B cell (primary cell): ENCODE measurements around the gene TMEM222. TPM values are rescaled to one million over a fixed set of nuclear protein-coding genes. Genes with fewer than 3 reads are reported as not detected.

ENCODE experiments used
- ATAC-seq: fragments of 200-7000 bp; cut with Tn5 transposase; one replicate; pipeline ENCODE4 v1.10.0; 2021; ENCODE audit warnings: low read depth, mild to moderate bottlenecking, moderate number of reproducible peaks, moderate library complexity
- CTCF ChIA-PET: fragments of 350-600 bp; sonication (Branson Sonifier 250); formaldehyde crosslinking; loops from one replicate; lab custom pipeline; 2021; ENCODE audit warnings: antibody characterized with exemption, inconsistent platforms; lab: Charles Lee
- POLR2A ChIA-PET: fragments of 350-600 bp; sonication (Branson Sonifier 250); formaldehyde crosslinking; loops from one replicate; lab custom pipeline; 2021; ENCODE audit warnings: antibody characterized with exemption; lab: Charles Lee
- DNase-seq: peaks from one replicate; pipeline ENCODE4 v3.0.0; 2013
- H2AFZ ChIP-seq: 2 replicates; pipeline ENCODE4 v1.6.1; 2012; ENCODE audit warnings: mild to moderate bottlenecking, low read depth, low read length; ENCODE audit not compliant: insufficient read depth, poor library complexity, severe bottlenecking
- H3K27ac ChIP-seq, 2 donors: 1 replicate in 1 of 2; 2 replicates in 1 of 2; pipeline ENCODE4 v1.5.1; 2012 to 2013; ENCODE audit warnings: low read length in 2 of 2, mild to moderate bottlenecking in 2 of 2, moderate library complexity in 1 of 2
- H3K27me3 ChIP-seq, 4 experiments: fragments of 200-600 bp in 1 of 4; sonication (generic) in 1 of 4; replicated peaks in 1 of 4; 1 replicate in 2 of 4; 2 replicates in 2 of 4; pipeline versions ENCODE4 v1.6.1 to v1.7.0; 2013 to 2016; ENCODE audit warnings: low read length in 3 of 4, mild to moderate bottlenecking in 2 of 4, mixed read lengths in 1 of 4, moderate library complexity in 1 of 4; ENCODE audit not compliant: insufficient read depth in 4 of 4, control insufficient read depth in 3 of 4; ENCODE audit errors: control extremely low read depth in 1 of 4
- H3K36me3 ChIP-seq, 2 experiments: replicated peaks in 1 of 2; 1 replicate in 1 of 2; 2 replicates in 1 of 2; pipeline versions ENCODE4 v1.6.1 to v1.7.1; 2013; ENCODE audit warnings: low read length in 1 of 2; ENCODE audit not compliant: insufficient read depth in 2 of 2, control insufficient read depth in 1 of 2; ENCODE audit errors: control extremely low read depth in 1 of 2, extremely low read depth in 1 of 2
- H3K4me1 ChIP-seq, 2 donors: fragments of 200-600 bp in 1 of 2; sonication (generic) in 1 of 2; 1 replicate in 1 of 2; 2 replicates in 1 of 2; pipeline versions ENCODE4 v1.5.1 to v1.6.1; 2013 to 2017; ENCODE audit warnings: low read length in 2 of 2; ENCODE audit not compliant: control insufficient read depth in 2 of 2, insufficient read depth in 2 of 2
- H3K4me2 ChIP-seq: replicated peaks from 2 replicates; pipeline ENCODE3; 2012; ENCODE audit warnings: mild to moderate bottlenecking, low read depth, low read length; ENCODE audit not compliant: poor library complexity, severe bottlenecking
- H3K4me3 ChIP-seq, 5 experiments: fragments of 200-600 bp in 1 of 5; sonication (generic) in 1 of 5; 1 replicate in 3 of 5; 2 replicates in 2 of 5; pipeline versions ENCODE4 v1.5.1 to v1.7.0; 2011 to 2016; ENCODE audit warnings: low read length in 4 of 5, mild to moderate bottlenecking in 4 of 5, low read depth in 2 of 5, control low read depth in 1 of 5, moderate library complexity in 1 of 5; ENCODE audit not compliant: insufficient read depth in 1 of 5; ENCODE audit errors: control extremely low read depth in 1 of 5, extremely low read depth in 1 of 5
- H3K79me2 ChIP-seq: fragments of 200-600 bp; sonication (generic); one replicate; pipeline ENCODE4 v1.6.0; 2016; ENCODE audit warnings: low read length; ENCODE audit not compliant: control insufficient read depth, insufficient read depth
- H3K9ac ChIP-seq: fragments of 200-600 bp; sonication (generic); 2 replicates; pipeline ENCODE4 v1.6.1; 2017; ENCODE audit warnings: mild to moderate bottlenecking, low read length, moderate library complexity
- H3K9me3 ChIP-seq, 3 donors: one replicate each; pipeline versions ENCODE4 v1.6.1 to v1.7.1; 2013; ENCODE audit warnings: low read length in 2 of 3; ENCODE audit not compliant: control insufficient read depth in 2 of 3, insufficient read depth in 1 of 3; ENCODE audit errors: control extremely low read depth in 1 of 3
- H4K20me1 ChIP-seq: 2 replicates; pipeline ENCODE4 v1.6.0; 2012; ENCODE audit warnings: mild to moderate bottlenecking, low read length; ENCODE audit not compliant: insufficient read depth, control insufficient read depth, poor library complexity, severe bottlenecking
- H3K27ac Mint-ChIP-seq: one replicate; pipeline ENCODE4 v1.8.0; 2021; ENCODE audit warnings: mixed read lengths
- H3K27me3 Mint-ChIP-seq: one replicate; pipeline ENCODE4 v1.8.0; 2021; ENCODE audit warnings: mixed read lengths
- H3K4me1 Mint-ChIP-seq: one replicate; pipeline ENCODE4 v1.8.0; 2021; ENCODE audit warnings: mixed read lengths
- H3K4me3 Mint-ChIP-seq: one replicate; pipeline ENCODE4 v1.8.0; 2021; ENCODE audit warnings: mixed read lengths
- H3K9me3 Mint-ChIP-seq: one replicate; pipeline ENCODE4 v1.8.0; 2022; ENCODE audit warnings: mixed read lengths; ENCODE audit not compliant: insufficient read depth
- EZH2 ChIP-seq: IDR thresholded peaks from 2 replicates; pipeline ENCODE4 v1.6.1; 2012; ENCODE audit warnings: borderline replicate concordance, low read depth, mild to moderate bottlenecking, moderate library complexity, low read length; ENCODE audit not compliant: insufficient read depth, poor library complexity, severe bottlenecking
- WGBS: methylation state at CpG from one replicate; pipeline ENCODE4 v1.1.5; 2013; ENCODE audit warnings: missing lambda C conversion rate; ENCODE audit not compliant: insufficient coverage; 5-methylcytosine and 5-hydroxymethylcytosine counted together
- intact Hi-C: fragments of 100-400 bp; cut with micrococcal nuclease; formaldehyde crosslinking; loops from one replicate; pipeline ENCODE4 v1.10.0; 2022
- polyA plus RNA-seq: library from polyadenylated mRNA; depleted of rRNA; stranded (reverse); fragments of >200 nt; gene quantifications from 2 replicates; pipeline ENCODE4 v1.2.3, GENCODE V29; 2012
- total RNA-seq, 2 donors: library from RNA; stranded (reverse); fragments of 120-200 nt in 1 of 2; gene quantifications; 1 replicate in 1 of 2; 2 replicates in 1 of 2; pipeline versions ENCODE4 v1.2.3 to v1.2.4, GENCODE V29; 2013 to 2022
- TF ChIP-seq, protein P1 (sequence below): fragments of 200-600 bp; IDR thresholded peaks from one replicate; pipeline ENCODE4 v1.8.0; 2022; ENCODE audit warnings: antibody characterized with exemption, mild to moderate bottlenecking

TMEM222 gene
- total and polyA plus RNA-seq, 2 donors (not counting 1 experiment from before 2014, with no cell fraction given): 44.2 to 80.9 TPM

DNA sequence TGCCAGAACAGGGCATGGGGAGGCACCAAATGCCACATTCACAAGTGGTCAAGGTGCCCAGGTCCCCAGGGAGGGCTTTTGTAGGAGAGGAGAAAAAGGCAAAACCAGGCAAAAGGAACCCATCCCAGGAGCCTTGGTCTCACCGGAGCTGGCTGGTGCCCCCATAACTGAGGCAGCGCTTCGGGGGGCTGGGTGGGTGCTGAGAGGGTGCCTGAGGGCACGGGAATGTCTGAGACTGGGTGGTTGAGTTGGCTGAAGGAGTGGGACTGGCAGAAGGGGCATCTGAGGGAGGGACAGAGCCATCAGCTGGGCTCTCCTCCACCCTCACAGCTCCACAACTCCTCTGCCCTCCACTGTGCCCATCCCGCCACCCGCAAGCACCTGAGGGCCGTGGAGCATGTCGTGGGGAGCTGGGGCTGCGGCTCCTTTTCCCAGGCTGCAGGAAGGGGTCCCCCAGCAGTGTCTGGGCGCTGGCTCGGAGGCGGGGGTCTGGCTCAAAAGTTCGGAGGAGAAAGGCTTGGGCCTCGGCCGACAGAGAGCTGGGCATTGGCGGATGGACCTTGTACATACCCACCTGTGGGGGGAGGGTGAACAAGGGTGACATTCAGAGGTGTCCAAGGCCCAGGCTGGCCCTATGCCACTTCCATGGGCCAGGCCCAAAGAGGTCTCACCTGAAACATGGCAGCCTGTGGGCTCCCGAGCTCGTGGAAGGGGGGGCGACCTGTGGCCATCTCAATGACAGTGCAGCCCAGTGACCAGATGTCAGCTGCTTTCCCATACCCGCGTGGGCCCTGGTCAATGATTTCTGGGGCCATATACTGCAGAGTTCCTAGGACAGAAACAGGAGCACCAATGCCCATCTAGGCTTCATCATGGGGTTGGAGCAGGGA lies 36.3 kb downstream of the TMEM222 start:
- Mint-ChIP-seq H3K27me3 (no peaks in the 10 kb centered on the region), H3K4me3 (peak overlapping the region; percentile 92), H3K27ac (peak overlapping the region; percentile 72), H3K9me3 (no peaks in the 10 kb centered on the region), H3K4me1 (peaks cover 50% of the 10 kb centered on the region)
- DNase-seq (no peak), ATAC-seq (no peak)
- H3K9ac ChIP-seq: no peak overlapping the region
- TF ChIP-seq, protein P1, sequence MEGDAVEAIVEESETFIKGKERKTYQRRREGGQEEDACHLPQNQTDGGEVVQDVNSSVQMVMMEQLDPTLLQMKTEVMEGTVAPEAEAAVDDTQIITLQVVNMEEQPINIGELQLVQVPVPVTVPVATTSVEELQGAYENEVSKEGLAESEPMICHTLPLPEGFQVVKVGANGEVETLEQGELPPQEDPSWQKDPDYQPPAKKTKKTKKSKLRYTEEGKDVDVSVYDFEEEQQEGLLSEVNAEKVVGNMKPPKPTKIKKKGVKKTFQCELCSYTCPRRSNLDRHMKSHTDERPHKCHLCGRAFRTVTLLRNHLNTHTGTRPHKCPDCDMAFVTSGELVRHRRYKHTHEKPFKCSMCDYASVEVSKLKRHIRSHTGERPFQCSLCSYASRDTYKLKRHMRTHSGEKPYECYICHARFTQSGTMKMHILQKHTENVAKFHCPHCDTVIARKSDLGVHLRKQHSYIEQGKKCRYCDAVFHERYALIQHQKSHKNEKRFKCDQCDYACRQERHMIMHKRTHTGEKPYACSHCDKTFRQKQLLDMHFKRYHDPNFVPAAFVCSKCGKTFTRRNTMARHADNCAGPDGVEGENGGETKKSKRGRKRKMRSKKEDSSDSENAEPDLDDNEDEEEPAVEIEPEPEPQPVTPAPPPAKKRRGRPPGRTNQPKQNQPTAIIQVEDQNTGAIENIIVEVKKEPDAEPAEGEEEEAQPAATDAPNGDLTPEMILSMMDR: no peak
- H3K9me3 ChIP-seq: no peaks in the 10 kb centered on the region
- no peaks in the 10 kb centered on the region for H3K27me3 ChIP-seq
- H2AFZ ChIP-seq: no peak overlapping the region
- ChIA-PET POLR2A (interaction anchor here (1.3 to 2.2 kb wide), 7 partner anchors 7 to 37 kb away, joined by 3 to 16 read pairs (median 5); partner anchors contain the start of gene SYTL1), CTCF (interaction anchor here (0.6 to 11.1 kb wide), 21 partner anchors 9 to 1745 kb away, joined by 3 to 135 read pairs (median 6); partner anchors contain the start of genes CD164L2, GPR3, MAP3K6 and SYTL1)
- H3K4me2 ChIP-seq: peak overlapping the region; percentile 95
- 97% methylated on average over 20 of the region's 21 CpGs for WGBS
- peaks cover 36 to 54% of the 10 kb centered on the region in 2 donors for H3K4me1 ChIP-seq
- no peak overlapping the region for H3K27ac ChIP-seq
- H3K4me3 ChIP-seq: no peak overlapping the region
- intact Hi-C loops: no loop called here
- peaks cover 0 to under 1% of the 10 kb centered on the region in 2 experiments for H3K36me3 ChIP-seq
- H3K79me2 ChIP-seq: no peaks in the 10 kb centered on the region
- peaks cover 8% of the 10 kb centered on the region for H4K20me1 ChIP-seq

DNA sequence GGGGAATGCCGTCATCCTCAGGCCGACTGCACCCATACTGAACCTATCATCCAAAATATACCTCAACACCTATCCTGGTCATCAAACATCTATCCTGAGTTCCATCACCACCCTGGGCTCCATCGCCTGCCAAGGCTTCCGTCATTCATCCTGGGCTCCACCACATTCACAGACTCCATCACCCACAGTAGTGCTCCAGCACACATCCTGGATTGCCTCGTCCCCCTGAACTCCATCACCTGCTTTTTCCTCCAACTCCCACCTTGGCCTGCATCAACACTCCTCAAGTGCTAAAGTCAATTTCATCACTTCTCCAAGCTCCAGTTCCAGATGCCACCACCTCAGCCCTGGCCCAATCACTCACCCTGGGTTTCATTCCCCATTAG lies 37.0 kb downstream of the TMEM222 start:
- no peaks in the 10 kb centered on the region for H3K27me3 ChIP-seq
- H3K4me1 Mint-ChIP-seq: peaks cover 50% of the 10 kb centered on the region
- H3K9ac ChIP-seq: no peak overlapping the region
- WGBS: 98% methylated on average over 5 of the region's 5 CpGs
- no peaks in the 10 kb centered on the region for H3K79me2 ChIP-seq
- H4K20me1 ChIP-seq: peaks cover 8% of the 10 kb centered on the region
- H3K4me1 ChIP-seq: peaks cover 36 to 54% of the 10 kb centered on the region in 2 donors
- H3K4me3 Mint-ChIP-seq: peak overlapping the region; percentile 92
- no peaks in the 10 kb centered on the region for H3K9me3 ChIP-seq
- no peak overlapping the region for H2AFZ ChIP-seq
- no peak overlapping the region for H3K4me2 ChIP-seq
- H3K27me3 Mint-ChIP-seq: no peaks in the 10 kb centered on the region
- TF ChIP-seq EZH2: no peak
- TF ChIP-seq, protein P1: no peak
- ATAC-seq: no peak
- intact Hi-C loops: no loop called here
- H3K4me3 ChIP-seq: no peak overlapping the region
- no peak for DNase-seq
- peak overlapping the region; percentile 72 for H3K27ac Mint-ChIP-seq
- POLR2A ChIA-PET: no interaction called here
- no peaks in the 10 kb centered on the region for H3K9me3 Mint-ChIP-seq
- CTCF ChIA-PET: interaction anchor here (1.0 to 11.1 kb wide), 13 partner anchors 10 to 310 kb away, joined by 3 to 135 read pairs (median 22); partner anchors contain the start of genes CD164L2, GPR3, MAP3K6 and SYTL1
- no peak overlapping the region for H3K27ac ChIP-seq
- H3K36me3 ChIP-seq: no peaks in the 10 kb centered on the region
